GM19238 (cell line): ENCODE results near the gene INCENP.

Experiments
- DNase-seq: peaks from one replicate; pipeline ENCODE4 v3.0.0; 2011; ENCODE audit warnings: low spot score; ENCODE audit not compliant: insufficient read length

INCENP gene

GRCh38 chr11:62124186-62125113 lies 639 bp downstream of the INCENP start:
- DNase-seq: peak; percentile 42

DNA sequence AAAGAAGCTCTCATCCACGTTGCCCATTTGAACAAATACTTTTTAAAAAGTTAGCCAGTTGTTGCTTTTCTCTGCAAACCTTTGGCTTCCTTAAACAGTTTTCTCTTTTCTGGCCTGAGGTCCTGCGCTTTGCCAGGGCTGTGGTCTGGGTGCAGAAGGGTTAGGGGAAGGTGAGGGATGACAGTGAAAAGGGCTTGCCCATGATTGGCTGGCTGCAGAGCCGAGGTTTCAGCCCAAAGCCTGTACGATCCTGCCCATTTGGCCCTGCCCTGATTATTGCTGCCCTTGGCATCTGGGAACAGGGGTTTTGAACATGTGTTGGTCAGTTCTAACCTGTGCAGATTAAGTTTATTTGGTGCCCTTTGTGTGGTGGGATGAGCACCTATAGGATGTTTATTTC lies 1.5 kb downstream of the INCENP start:
- no peak for DNase-seq

DNA sequence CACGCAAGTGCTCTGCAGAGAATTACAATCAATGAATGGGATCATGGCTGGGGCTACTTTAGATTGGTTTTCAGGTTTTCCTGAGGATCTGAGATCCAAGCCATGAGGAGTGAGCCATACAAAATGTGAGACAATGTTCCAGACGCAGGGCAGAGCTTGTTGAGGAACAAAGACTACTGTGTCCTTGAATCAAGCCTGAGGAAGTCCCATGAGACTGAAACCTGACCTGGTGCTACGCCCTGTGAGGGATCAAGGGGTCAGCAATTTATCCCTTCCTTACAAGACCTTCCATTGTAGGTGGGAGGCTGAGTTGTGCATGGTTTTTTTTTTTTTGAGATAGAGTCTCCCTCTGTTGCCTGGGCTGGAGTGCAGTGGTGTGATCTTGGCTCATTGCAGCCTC lies 2.1 kb downstream of the INCENP start:
- DNase-seq: no peak

GRCh38 chr11:62127426-62127825 lies 3.6 kb downstream of the INCENP start:
- DNase-seq: no peak

GRCh38 chr11:62127941-62128770 lies 4.3 kb downstream of the INCENP start:
- DNase-seq: no peak

DNA sequence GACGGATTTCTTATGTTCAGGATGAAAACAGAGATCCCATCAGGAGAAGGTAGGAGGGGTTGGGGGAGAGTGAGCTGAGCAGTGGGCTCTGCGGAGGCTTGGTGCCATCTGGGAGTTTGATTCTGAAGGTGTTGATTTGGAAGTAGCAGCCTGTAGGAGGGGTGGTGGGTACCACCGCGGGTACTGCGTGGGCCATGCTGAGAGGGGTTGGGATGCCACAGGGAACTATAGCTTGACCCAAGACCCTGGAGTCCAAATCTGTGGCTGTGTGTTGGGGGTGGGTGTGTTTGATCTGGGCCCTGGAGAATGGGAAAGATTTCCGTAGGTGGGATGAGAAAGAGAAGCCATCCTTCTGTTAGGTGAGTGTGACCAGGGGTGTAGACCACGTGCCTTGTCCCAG lies 5.0 kb downstream of the INCENP start:
- DNase-seq: no peak

DNA sequence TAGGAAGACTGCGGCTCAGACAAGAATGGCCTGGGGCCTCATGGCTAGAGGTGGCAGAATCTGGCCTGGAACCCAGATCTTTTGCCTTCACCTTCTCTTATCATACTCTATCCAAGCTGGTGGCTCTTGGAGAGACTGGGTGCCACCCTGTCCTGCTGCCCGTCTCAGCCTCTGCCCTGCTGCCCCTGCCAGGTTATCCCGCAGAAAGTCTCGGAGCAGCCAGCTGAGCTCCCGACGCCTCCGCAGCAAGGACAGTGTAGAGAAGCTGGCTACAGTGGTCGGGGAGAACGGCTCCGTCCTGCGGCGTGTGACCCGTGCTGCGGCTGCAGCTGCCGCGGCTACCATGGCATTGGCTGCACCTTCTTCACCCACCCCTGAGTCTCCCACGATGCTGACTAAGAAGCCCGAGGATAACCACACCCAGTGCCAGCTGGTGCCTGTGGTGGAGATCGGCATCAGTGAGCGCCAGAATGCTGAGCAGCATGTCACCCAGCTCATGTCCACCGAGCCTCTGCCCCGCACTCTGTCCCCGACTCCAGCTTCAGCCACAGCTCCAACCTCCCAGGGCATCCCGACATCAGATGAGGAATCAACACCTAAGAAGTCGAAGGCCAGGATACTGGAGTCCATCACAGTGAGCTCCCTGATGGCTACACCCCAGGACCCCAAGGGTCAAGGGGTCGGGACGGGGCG lies 5.9 kb downstream of the INCENP start:
- DNase-seq: no peak

DNA sequence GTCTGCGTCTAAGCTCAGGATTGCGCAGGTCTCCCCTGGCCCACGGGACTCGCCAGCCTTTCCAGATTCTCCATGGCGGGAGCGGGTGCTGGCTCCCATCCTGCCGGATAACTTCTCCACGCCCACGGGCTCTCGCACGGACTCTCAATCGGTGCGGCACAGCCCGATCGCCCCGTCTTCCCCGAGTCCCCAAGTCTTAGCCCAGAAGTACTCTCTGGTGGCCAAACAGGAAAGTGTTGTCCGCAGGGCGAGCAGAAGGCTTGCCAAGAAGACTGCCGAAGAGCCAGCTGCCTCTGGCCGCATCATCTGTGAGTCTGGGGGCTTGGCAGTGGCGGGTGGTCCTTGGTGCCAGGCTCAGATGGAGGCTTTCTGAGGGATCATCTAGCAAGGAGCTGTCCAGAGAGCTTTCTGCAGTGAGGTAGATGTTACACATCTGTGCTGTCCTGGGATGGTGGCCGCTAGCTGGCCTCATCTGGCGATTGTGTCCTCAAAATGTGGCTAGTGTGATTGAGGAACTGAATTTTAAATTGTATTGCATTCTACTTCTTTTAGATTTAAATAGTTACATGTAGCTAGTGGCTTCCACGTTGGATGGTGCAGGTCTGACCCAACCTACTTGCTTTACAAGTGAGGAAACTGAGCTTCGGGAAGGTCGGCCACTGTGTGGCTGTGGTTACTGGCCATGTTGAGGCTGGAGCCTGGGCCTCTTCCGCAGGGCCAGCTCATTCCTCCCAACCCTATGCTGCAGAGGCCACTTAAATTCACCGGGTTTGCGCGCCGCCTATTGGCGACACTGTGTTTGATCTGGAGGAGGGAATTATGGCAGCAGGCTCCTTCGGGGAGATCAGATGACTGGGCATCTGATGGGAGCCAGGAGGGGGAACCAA lies 6.7 kb downstream of the INCENP start:
- no peak for DNase-seq

DNA sequence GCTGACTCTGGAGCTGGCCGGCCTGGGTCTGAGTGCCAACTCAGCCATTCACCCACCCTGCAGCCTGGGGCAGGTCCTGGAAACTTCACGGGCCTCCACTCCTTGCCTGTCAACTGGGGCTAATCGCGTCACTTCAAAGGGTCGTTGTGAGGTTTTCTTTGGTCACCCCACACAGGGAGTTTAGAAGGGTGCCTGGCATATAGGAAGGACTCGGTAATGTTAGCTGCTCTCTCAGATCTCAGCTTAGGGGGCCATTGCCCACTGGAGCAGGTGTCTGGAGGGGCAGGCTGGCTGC lies 7.3 kb downstream of the INCENP start:
- DNase-seq: no peak

- no peak for DNase-seq
Measured at GRCh38 chr11:62132191-62132590, 8.4 kb downstream of the INCENP start.

DNA sequence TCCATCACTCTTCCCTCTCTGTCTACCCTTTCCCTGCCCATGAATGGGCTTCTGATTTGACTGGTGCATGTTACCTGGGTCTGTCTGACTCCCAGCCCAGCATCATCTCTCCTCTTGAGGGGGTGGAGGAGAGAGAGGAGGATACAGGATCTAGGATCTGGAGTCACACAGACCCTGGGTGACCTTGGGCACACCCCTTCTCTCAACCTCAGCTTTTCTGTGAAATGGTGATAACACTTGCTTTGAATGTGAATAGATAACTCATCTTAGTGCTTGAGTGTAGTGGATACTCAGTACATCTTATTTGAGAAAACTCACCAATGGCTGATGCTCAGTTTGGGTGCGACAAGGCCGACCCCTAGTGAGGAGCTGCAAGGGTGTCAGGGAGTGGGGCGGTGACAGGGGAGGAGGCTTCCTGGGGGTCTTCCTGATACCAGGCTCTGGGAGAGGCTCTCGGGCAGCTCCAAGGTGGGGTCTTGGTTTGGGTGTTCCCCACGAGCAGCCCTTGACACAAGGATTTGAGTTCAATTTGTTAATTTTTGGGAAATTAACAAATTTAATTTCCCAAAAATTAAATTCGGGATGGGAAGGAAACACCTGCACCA lies 9.0 kb downstream of the INCENP start:
- no peak for DNase-seq

- no peak for DNase-seq
Measured at GRCh38 chr11:62133328-62134065, 9.7 kb downstream of the INCENP start.

- DNase-seq: no peak
Measured at GRCh38 chr11:62137276-62137861, 13.6 kb downstream of the INCENP start.

DNA sequence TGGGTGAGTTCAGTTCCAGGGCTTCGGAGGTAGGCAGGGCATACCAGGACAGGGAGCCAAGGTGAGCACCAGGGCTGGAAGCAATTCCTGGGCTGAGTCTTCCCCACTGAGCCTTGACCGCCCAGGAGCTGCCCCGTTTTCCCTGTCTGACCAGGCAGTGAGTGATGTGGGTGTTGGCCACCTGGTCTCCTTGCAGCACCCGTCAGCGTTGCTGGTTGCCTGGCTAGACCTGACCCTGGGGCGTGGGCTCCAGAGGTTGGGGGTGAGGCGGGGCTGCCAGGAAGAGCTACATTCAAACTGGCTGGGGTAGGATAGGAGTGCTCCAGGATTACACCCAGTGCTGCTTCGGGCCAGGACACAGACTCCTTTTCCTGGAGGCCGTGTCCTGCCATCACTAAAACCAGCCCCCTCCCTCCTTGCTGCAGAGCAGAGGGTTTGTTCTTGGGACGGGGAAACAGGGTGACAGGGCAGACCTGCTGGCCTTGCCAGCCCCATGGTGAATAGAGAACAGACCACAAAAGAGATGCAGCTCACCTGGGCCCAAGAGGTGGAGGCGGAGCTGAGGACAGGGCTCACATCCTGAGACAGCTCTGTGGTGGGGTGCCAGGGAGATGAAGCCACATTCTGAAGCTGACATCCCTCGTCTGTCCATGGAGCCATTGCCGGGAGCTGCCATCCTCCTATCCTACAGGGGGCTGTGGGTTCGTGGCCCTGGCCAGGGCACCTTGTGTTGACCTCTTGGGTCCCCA lies 14.2 kb downstream of the INCENP start:
- no peak for DNase-seq

DNA sequence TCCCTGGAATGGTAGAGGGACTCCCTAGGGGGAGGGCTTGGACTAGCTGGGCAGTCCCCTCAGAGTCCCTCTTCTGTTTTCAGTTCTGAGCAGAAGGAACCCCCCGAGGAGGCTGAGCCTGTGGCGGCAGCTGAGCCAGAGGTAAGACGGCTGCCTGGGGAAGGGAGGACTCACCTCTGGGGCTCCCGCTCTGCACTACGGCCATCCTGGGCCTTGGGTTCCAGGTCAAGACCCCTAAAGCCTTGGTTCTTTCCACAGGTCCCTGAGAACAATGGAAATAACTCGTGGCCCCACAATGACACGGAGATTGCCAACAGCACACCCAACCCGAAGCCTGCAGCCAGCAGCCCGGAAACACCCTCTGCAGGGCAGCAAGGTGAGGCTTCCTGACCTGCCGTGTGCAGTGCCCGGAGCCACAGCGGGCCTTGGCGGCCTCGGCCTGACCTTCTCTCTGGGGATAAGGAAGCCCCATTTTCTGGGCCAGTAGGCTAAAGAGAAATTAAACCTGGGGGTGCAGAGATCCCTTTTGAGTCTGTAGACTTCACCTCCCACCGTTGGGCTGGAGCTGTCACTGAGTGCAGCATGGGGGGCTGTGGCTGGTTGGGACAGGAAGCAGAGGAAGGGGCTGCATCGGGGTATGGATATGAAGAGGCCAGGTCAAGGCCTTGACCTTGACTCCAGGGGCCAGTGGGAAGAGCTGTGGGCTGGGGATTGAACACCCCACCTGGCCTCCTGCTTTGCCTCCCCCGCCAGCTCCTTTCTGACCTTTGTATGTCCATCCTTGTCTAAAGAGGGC lies 15.0 kb downstream of the INCENP start:
- no peak for DNase-seq

DNA sequence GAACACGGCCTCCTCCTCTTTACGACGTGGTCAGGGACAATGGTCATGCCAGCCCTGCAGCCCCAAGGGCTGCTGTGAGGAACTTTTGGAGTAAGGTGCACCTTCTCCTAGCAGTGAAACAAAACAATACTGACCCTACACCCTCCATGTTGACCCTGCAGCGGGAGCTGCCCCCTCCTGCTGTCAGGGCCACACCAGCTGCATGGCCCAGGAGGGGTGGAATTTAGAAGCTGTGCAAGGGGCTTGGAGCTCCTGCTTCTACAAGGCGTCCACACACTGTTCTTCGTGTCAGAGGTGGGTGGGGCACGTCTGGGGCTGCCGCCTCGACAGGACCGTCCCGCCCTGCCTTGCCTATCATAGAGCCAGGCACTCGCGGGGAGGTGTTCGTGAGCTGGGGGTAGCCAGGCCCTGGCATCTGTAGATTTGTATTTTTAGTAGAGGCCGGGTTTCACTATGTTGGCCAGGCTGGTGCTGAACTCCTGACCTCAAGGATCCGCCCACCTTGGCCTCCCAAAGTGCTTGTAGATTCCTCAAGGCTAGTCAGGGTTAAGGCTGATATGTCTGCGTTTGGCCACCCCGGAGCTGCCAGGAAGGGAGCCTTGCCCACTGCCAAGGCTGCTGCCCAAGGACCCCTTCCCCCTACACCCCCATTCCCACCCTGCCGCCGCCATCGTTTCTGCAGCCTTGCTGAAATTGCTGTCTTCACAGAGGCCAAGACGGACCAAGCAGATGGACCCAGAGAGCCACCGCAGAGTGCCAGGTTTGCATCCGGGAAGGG lies 15.9 kb downstream of the INCENP start:
- no peak for DNase-seq
